ENCODE data around the gene ANXA2R.
"Not testable (repeated sequence)": the region's sequence is repeated elsewhere in the genome, so short reads cannot be mapped to it uniquely, and the experiment has no call there.

ANXA2R gene

GRCh38 chr5:43033841-43034590 lies 6.1 kb downstream of the ANXA2R start:
- DNase-seq (ENCODE audit: low spot score): no peak

GRCh38 chr5:43027054-43027785 lies 12.9 kb downstream of the ANXA2R start:
- no peak for DNase-seq (ENCODE audit: low spot score)

GRCh38 chr5:43025184-43025950 lies 14.8 kb downstream of the ANXA2R start:
- not testable (repeated sequence) for DNase-seq (ENCODE audit: low spot score)

GRCh38 chr5:43024217-43024616 lies 15.9 kb downstream of the ANXA2R start:
- no peak for DNase-seq (ENCODE audit: low spot score)

GRCh38 chr5:43021151-43021550 lies 19.0 kb downstream of the ANXA2R start:
- DNase-seq (ENCODE audit: low spot score): no peak

- no peak for DNase-seq (ENCODE audit: low spot score)
These were observed 19.7 kb downstream of the ANXA2R start for GRCh38 chr5:43020399-43020746.

GRCh38 chr5:43019614-43020398 lies 20.3 kb downstream of the ANXA2R start:
- DNase-seq (ENCODE audit: low spot score): peak; percentile 74

GRCh38 chr5:43019291-43019613 lies 20.9 kb downstream of the ANXA2R start:
- no peak for DNase-seq (ENCODE audit: low spot score)

- peak; percentile 32 for DNase-seq (ENCODE audit: low spot score)
These were observed 22.7 kb downstream of the ANXA2R start for GRCh38 chr5:43017428-43017815.

GRCh38 chr5:43016217-43016779 lies 23.8 kb downstream of the ANXA2R start:
- no peak for DNase-seq (ENCODE audit: low spot score)

GRCh38 chr5:43014522-43014921 lies 25.6 kb downstream of the ANXA2R start:
- no peak for DNase-seq (ENCODE audit: low spot score)

GRCh38 chr5:43010935-43011315 lies 29.2 kb downstream of the ANXA2R start:
- no peak for DNase-seq (ENCODE audit: low spot score)

GRCh38 chr5:43008363-43009153 lies 31.6 kb downstream of the ANXA2R start:
- DNase-seq (ENCODE audit: low spot score): peak; percentile 83

GRCh38 chr5:43007911-43008362 lies 32.2 kb downstream of the ANXA2R start:
- peak; percentile 79 for DNase-seq (ENCODE audit: low spot score)

- DNase-seq (ENCODE audit: low spot score): peak; percentile 76
These were observed 32.7 kb downstream of the ANXA2R start for GRCh38 chr5:43007246-43007910.

GRCh38 chr5:43006424-43007202 lies 33.5 kb downstream of the ANXA2R start:
- DNase-seq (ENCODE audit: low spot score): no peak

GRCh38 chr5:43005031-43005430 lies 35.1 kb downstream of the ANXA2R start:
- no peak for DNase-seq (ENCODE audit: low spot score)

- DNase-seq (ENCODE audit: low spot score): no peak
These were observed 38.4 kb downstream of the ANXA2R start for GRCh38 chr5:43001748-43002147.

- DNase-seq (ENCODE audit: low spot score): no peak
These were observed 39.2 kb downstream of the ANXA2R start for GRCh38 chr5:43000914-43001313.
